K562 (cell line): ENCODE results near the gene RNPEPL1. TPM values are rescaled to one million over a fixed set of nuclear protein-coding genes. Genes with fewer than 3 reads are reported as not detected.

Source experiments
- ATAC-seq: fragments of 200-7000 bp; cut with Tn5 transposase; 3 replicates; pipeline ENCODE4 v1.9.1; 2020; ENCODE audit warnings: moderate library complexity
- BruUV-seq: library from RNA; stranded (reverse); fragments of 400-500 nt; replicated peaks from 2 replicates; lab custom pipeline; 2021; lab: Mats Ljungman, UMichigan
- CTCF ChIA-PET: fragments of 300-600 bp; formaldehyde crosslinking; extraction: SDS; loops from one replicate; lab custom pipeline; 2021; ENCODE audit warnings: low intra/inter-chr PET ratio; lab: Yijun Ruan, JAX
- POLR2A ChIA-PET: fragments of 300-600, 350-650 bp; sonication (Branson Sonifier 250); formaldehyde crosslinking; extraction: SDS; loops from one replicate; lab custom pipeline; 2021; ENCODE audit warnings: antibody characterized with exemption, inconsistent platforms; lab: Yijun Ruan, JAX
- DNase-seq, 4 experiments: peaks; one replicate each; pipeline versions ENCODE4 v3.0.0 to v3.0.0-alpha.2; 2011 to 2018; ENCODE audit warnings: low spot score in 3 of 4, mixed read lengths in 3 of 4; ENCODE audit errors: extremely low read depth in 1 of 4
- FAIRE-seq: peaks from 2 replicates; lab custom pipeline; 2011; peaks lifted over from hg19 to GRCh38; lab: Jason Lieb, UNC
- H2AFZ ChIP-seq: 2 replicates; pipeline ENCODE4 v1.6.0; 2011; ENCODE audit warnings: low read depth, low read length, control low read depth, inconsistent platforms
- H3K27ac ChIP-seq: fragments of 200-600 bp; 3 replicates; pipeline ENCODE4 v1.8.0; 2011; ENCODE audit warnings: low read depth, mild to moderate bottlenecking, control low read depth, inconsistent platforms, low read length, moderate library complexity, mixed read lengths; ENCODE audit errors: extremely low read depth
- H3K27me3 ChIP-seq, 2 experiments: fragments of 300-600 bp in 1 of 2; 2 replicates in 1 of 2; 3 replicates in 1 of 2; pipeline versions ENCODE4 v1.6.0 to v1.8.0; 2011; ENCODE audit warnings: inconsistent platforms in 2 of 2, low read length in 2 of 2, mild to moderate bottlenecking in 1 of 2, mixed read lengths in 1 of 2, moderate library complexity in 1 of 2; ENCODE audit not compliant: control insufficient read depth in 2 of 2, insufficient read depth in 2 of 2
- H3K36me3 ChIP-seq: fragments of 300-600 bp; 3 replicates; pipeline ENCODE4 v1.8.0; 2011; ENCODE audit warnings: mild to moderate bottlenecking, low read length, inconsistent platforms; ENCODE audit not compliant: control insufficient read depth, insufficient read depth
- H3K4me1 ChIP-seq, 2 experiments: fragments of 200-600 bp in 1 of 2; replicated peaks in 1 of 2; 2 replicates in 1 of 2; 3 replicates in 1 of 2; pipeline versions ENCODE4 v1.5.1 to v1.8.0; 2011; ENCODE audit warnings: inconsistent platforms in 2 of 2, low read length in 2 of 2, mild to moderate bottlenecking in 1 of 2, mixed read lengths in 1 of 2, moderate library complexity in 1 of 2; ENCODE audit not compliant: control insufficient read depth in 2 of 2, insufficient read depth in 2 of 2
- H3K4me2 ChIP-seq: 2 replicates; pipeline ENCODE4 v1.6.1; 2011; ENCODE audit warnings: low read length, control low read depth, inconsistent platforms, mixed read lengths; ENCODE audit not compliant: insufficient read depth
- H3K4me3 ChIP-seq: fragments of 200-600 bp; sonication (generic), shearing (Covaris generic); 2 replicates; pipeline ENCODE4 v1.5.1; 2016; ENCODE audit warnings: control low read depth, inconsistent platforms
- H3K79me2 ChIP-seq: fragments of 200-600 bp; 3 replicates; pipeline ENCODE4 v1.8.0; 2011; ENCODE audit warnings: low read length, inconsistent platforms; ENCODE audit not compliant: control insufficient read depth, insufficient read depth
- H3K9ac ChIP-seq, 2 experiments: 2 replicates each; pipeline versions ENCODE4 v1.6.0 to v1.6.1; 2011; ENCODE audit warnings: low read depth in 2 of 2, low read length in 2 of 2, control low read depth in 1 of 2, inconsistent platforms in 1 of 2, mild to moderate bottlenecking in 1 of 2, mixed read lengths in 1 of 2; ENCODE audit not compliant: insufficient read depth in 1 of 2
- H3K9me1 ChIP-seq: one replicate; pipeline ENCODE4 v1.6.0; 2011; ENCODE audit warnings: inconsistent platforms, mild to moderate bottlenecking, low read length, moderate library complexity; ENCODE audit not compliant: control insufficient read depth, insufficient read depth
- H3K9me3 ChIP-seq: replicated peaks from 2 replicates; pipeline ENCODE4 v1.5.1; 2011; ENCODE audit warnings: low read depth, low read length, inconsistent platforms; ENCODE audit not compliant: control insufficient read depth, insufficient read depth
- H4K20me1 ChIP-seq: replicated peaks from 2 replicates; pipeline ENCODE4 v1.6.1; 2011; ENCODE audit warnings: low read length, inconsistent platforms, mixed read lengths; ENCODE audit not compliant: control insufficient read depth, insufficient read depth
- BRCA1 ChIP-seq, 2 experiments: fragments of 450-650 bp in 1 of 2; sonication (generic) in 1 of 2; formaldehyde crosslinking in 1 of 2; IDR thresholded peaks; 2 replicates each; pipeline versions ENCODE4 v1.5.0 to v1.6.1; 2017 to 2020; ENCODE audit warnings: mild to moderate bottlenecking in 1 of 2, missing genetic modification reagents in 1 of 2
- CCNT2 ChIP-seq: IDR thresholded peaks from 2 replicates; pipeline ENCODE4 v1.6.1; 2011; ENCODE audit warnings: borderline replicate concordance, low read depth, mild to moderate bottlenecking, moderate library complexity, mixed read lengths, low read length; ENCODE audit not compliant: insufficient read length; ENCODE audit errors: extremely low read depth
- FUS ChIP-seq: fragments of 200-400 bp; formaldehyde crosslinking; optimal IDR thresholded peaks from 2 replicates; pipeline ENCODE3; 2017; ENCODE audit warnings: low read depth, low read length
- NR2C1 ChIP-seq, 2 experiments: fragments of 450-650 bp; IDR thresholded peaks; 2 replicates each; pipeline ENCODE4 v1.6.1; 2017; ENCODE audit warnings: mild to moderate bottlenecking in 2 of 2, antibody characterized with exemption in 1 of 2, inconsistent platforms in 1 of 2, missing compliant biosample characterization in 1 of 2, missing genetic modification characterization in 1 of 2
- RBFOX2 ChIP-seq: fragments of 200-400 bp; formaldehyde crosslinking; IDR thresholded peaks from 2 replicates; pipeline ENCODE4 v1.6.1; 2017; ENCODE audit warnings: low read depth, mild to moderate bottlenecking, low read length, moderate library complexity
- SP2 ChIP-seq: IDR thresholded peaks from 2 replicates; pipeline ENCODE4 v1.6.1; 2011; ENCODE audit warnings: mild to moderate bottlenecking, low read depth, low read length, moderate library complexity; ENCODE audit not compliant: poor library complexity, severe bottlenecking; ENCODE audit errors: extremely low read depth
- ZEB2 ChIP-seq: fragments of 450-650 bp; IDR thresholded peaks from 2 replicates; pipeline ENCODE4 v1.6.1; 2016
- ZNF589 ChIP-seq: fragments of 200-800 bp; sonication (Bioruptor generic); IDR thresholded peaks from 2 replicates; pipeline ENCODE4 v1.6.1; 2016; ENCODE audit warnings: low read depth, missing genetic modification characterization, missing compliant biosample characterization
- WGBS: fragments of 100-300 bp; shearing (Covaris generic); methylation state at CpG from one replicate; pipeline ENCODE4 v1.1.6; 2016; ENCODE audit warnings: low coverage, mixed read lengths; ENCODE audit not compliant: insufficient coverage; ENCODE audit errors: missing lambda C conversion rate; 5-methylcytosine and 5-hydroxymethylcytosine counted together
- in situ Hi-C: fragments of 300-500 bp; cut with MboI; formaldehyde crosslinking; loops from 4 replicates; pipeline ENCODE4 v1.15.0; 2018; ENCODE audit warnings: inconsistent platforms, mixed read lengths
- intact Hi-C: fragments of 100-400 bp; cut with micrococcal nuclease; formaldehyde crosslinking; loops from 2 replicates; pipeline ENCODE4 v1.14.2; 2022
- polyA plus RNA-seq, 8 experiments: library from polyadenylated mRNA; depleted of rRNA in 4 of 8; stranded (reverse) in 5 of 8; unstranded in 3 of 8; fragments of >200 nt; fragmentation: Nextera tagmentation in 2 of 8; fragmentation: Illumina TruSeq in 1 of 8; extraction: Ambion mirVana in 2 of 8; extraction: Trizol in 1 of 8; gene quantifications; 2 replicates each; pipeline versions ENCODE4 v1.2.1 to v1.2.3, GENCODE V29; 2011 to 2014; ENCODE audit warnings: inconsistent platforms in 1 of 8, missing spikeins in 1 of 8
- total RNA-seq, 7 experiments: library from RNA; depleted of rRNA in 6 of 7; stranded (reverse); fragments of >200 nt in 6 of 7; fragmentation: Illumina TruSeq in 2 of 7; extraction: Trizol in 2 of 7; gene quantifications; 2 replicates each; pipeline versions ENCODE4 v1.2.1 to v1.2.3, GENCODE V29; 2011 to 2021; ENCODE audit warnings: low replicate concordance in 1 of 7
- TF ChIP-seq, protein P1 (sequence below): fragments of 250-450 bp; sonication (Bioruptor Pico); IDR thresholded peaks from 2 replicates; pipeline ENCODE4 v1.8.0; 2022; ENCODE audit warnings: inconsistent platforms, mild to moderate bottlenecking, moderate library complexity, borderline replicate concordance
- TF ChIP-seq, protein P2 (sequence below): IDR thresholded peaks from 2 replicates; pipeline ENCODE4 v1.6.1; 2014; ENCODE audit warnings: antibody characterized with exemption
- TF ChIP-seq, protein P3 (sequence below): fragments of 250-450 bp; sonication (Bioruptor Pico); IDR thresholded peaks from 2 replicates; pipeline ENCODE4 v1.8.0; 2021; ENCODE audit warnings: borderline replicate concordance, mild to moderate bottlenecking, moderate library complexity; ENCODE audit not compliant: poor library complexity, severe bottlenecking
- TF ChIP-seq, protein P4 (sequence below), 2 experiments: fragments of 450-650 bp in 1 of 2; IDR thresholded peaks; 2 replicates each; pipeline ENCODE4 v1.6.1; 2011 to 2017; ENCODE audit warnings: low read depth in 2 of 2, antibody characterized with exemption in 1 of 2, borderline replicate concordance in 1 of 2, low read length in 1 of 2, mild to moderate bottlenecking in 1 of 2, mixed read lengths in 1 of 2; ENCODE audit not compliant: control insufficient read depth in 1 of 2

RNPEPL1 gene
- total and polyA plus RNA-seq, 9 of the 15 experiments (the other 6 are each of a cell fraction or from before 2014, with no cell fraction given) = 0.07 to 38.7 (median 5.6) TPM

DNA sequence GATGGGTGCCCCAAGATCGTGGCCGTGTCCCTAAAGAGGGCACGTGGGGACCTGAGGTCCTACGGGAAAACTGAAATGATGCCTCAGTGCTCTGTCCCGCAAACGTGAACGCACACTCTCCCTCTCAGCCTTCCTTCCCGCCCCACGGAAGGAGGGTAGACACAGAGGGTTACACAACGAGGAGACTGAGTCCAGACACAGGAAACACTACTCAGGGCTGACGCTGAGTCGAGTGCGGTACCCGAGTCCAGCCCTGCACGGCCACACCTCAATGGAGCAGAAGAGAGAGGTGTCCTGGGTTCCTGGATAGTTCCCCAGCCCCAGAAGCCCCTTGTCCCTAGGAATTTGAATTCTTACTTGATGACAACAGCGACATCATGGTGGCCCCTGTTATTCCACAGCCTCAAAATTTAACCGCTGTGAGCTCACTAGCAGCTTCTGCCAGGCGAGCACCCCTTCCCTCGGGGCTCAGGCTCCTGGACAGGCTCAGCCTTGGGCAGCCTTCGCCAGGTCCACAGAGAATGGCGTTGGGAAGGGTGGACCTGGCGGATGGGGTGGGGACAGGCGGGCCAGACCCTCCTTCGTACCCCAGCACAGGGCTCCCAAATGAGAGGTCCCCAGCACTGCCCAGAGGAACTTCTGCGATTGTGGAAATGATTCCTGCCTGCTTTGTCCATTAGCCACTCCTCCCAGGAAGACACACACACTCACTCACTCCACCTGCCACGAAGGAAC, 980 bp upstream of the RNPEPL1 start:
- CTCF ChIA-PET = no interaction called here
- peak overlapping the region; percentile 51; the same call in 1 of the 2 replicates for H2AFZ ChIP-seq
- TF ChIP-seq, protein P1, sequence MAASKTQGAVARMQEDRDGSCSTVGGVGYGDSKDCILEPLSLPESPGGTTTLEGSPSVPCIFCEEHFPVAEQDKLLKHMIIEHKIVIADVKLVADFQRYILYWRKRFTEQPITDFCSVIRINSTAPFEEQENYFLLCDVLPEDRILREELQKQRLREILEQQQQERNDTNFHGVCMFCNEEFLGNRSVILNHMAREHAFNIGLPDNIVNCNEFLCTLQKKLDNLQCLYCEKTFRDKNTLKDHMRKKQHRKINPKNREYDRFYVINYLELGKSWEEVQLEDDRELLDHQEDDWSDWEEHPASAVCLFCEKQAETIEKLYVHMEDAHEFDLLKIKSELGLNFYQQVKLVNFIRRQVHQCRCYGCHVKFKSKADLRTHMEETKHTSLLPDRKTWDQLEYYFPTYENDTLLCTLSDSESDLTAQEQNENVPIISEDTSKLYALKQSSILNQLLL = no peak
- TF ChIP-seq BRCA1 (IDR thresholded peaks at IDR 0.05) (no peak), BRCA1 (CRISPR knock-in tag; IDR thresholded peaks at IDR 0.05) (no peak), SP2 (no peak), NR2C1 (IDR thresholded peaks at IDR 0.05) (no peak), NR2C1 (tag; IDR thresholded peaks at IDR 0.05) (no peak), RBFOX2 (no peak), CCNT2 (no peak), ZEB2 (no peak), FUS (no peak), ZNF589 (no peak)
- TF ChIP-seq, protein P2, sequence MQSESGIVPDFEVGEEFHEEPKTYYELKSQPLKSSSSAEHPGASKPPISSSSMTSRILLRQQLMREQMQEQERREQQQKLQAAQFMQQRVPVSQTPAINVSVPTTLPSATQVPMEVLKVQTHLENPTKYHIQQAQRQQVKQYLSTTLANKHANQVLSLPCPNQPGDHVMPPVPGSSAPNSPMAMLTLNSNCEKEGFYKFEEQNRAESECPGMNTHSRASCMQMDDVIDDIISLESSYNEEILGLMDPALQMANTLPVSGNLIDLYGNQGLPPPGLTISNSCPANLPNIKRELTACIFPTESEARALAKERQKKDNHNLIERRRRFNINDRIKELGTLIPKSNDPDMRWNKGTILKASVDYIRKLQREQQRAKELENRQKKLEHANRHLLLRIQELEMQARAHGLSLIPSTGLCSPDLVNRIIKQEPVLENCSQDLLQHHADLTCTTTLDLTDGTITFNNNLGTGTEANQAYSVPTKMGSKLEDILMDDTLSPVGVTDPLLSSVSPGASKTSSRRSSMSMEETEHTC = no peak
- TF ChIP-seq, protein P3, sequence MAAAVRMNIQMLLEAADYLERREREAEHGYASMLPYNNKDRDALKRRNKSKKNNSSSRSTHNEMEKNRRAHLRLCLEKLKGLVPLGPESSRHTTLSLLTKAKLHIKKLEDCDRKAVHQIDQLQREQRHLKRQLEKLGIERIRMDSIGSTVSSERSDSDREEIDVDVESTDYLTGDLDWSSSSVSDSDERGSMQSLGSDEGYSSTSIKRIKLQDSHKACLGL (CRISPR knock-in tag) = no peak
- TF ChIP-seq, protein P4, sequence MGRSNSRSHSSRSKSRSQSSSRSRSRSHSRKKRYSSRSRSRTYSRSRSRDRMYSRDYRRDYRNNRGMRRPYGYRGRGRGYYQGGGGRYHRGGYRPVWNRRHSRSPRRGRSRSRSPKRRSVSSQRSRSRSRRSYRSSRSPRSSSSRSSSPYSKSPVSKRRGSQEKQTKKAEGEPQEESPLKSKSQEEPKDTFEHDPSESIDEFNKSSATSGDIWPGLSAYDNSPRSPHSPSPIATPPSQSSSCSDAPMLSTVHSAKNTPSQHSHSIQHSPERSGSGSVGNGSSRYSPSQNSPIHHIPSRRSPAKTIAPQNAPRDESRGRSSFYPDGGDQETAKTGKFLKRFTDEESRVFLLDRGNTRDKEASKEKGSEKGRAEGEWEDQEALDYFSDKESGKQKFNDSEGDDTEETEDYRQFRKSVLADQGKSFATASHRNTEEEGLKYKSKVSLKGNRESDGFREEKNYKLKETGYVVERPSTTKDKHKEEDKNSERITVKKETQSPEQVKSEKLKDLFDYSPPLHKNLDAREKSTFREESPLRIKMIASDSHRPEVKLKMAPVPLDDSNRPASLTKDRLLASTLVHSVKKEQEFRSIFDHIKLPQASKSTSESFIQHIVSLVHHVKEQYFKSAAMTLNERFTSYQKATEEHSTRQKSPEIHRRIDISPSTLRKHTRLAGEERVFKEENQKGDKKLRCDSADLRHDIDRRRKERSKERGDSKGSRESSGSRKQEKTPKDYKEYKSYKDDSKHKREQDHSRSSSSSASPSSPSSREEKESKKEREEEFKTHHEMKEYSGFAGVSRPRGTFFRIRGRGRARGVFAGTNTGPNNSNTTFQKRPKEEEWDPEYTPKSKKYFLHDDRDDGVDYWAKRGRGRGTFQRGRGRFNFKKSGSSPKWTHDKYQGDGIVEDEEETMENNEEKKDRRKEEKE (IDR thresholded peaks at IDR 0.05; ENCODE audit: borderline replicate concordance in 1 of 2, control insufficient read depth in 1 of 2, low read depth in 2 of 2, low read length in 1 of 2) = no peak

More for the DNA sequence above, 980 bp upstream of the RNPEPL1 start:
- Histone ChIP-seq H3K4me2 (peak overlapping the region; percentile 98), H3K9me3 (no peaks in the 10 kb centered on the region), H3K9me1 (no peaks in the 10 kb centered on the region), H3K27me3 (no peaks in the 10 kb centered on the region), H3K27ac (peak overlapping the region; percentile 88), H3K4me1 (peaks cover 40 to 85% of the 10 kb centered on the region in 2 experiments), H3K79me2 (peaks cover 72% of the 10 kb centered on the region), H3K4me3 (peak overlapping the region; percentile 65), H3K9ac (peak overlapping the region; percentile 84 to 97), H3K36me3 (peaks cover 19% of the 10 kb centered on the region), H4K20me1 (no peaks in the 10 kb centered on the region)
- BruUV-seq = TSS peak; percentile 59
- peak; percentile 67 for FAIRE-seq
- peak; percentile 5; the same call in 1 of the 3 replicates for ATAC-seq
- WGBS = 1% methylated on average over 23 of the region's 26 CpGs
- in situ Hi-C loops (no loop called here), intact Hi-C loops (loop anchor here (10.0 kb wide), 1 partner anchor 53 kb away; no protein-coding TSS in a partner anchor)
- peak in 1 of 4 experiments; percentile 34 for DNase-seq
- POLR2A ChIA-PET = interaction anchor here (4.6 kb wide), 1 partner anchor 20 kb away, joined by 26 read pairs; the partner anchor contains the start of gene CAPN10
